NAMALWA (cell line): Measurements from ENCODE around the gene CFAP90.

ENCODE experiments used
- DNase-seq: peaks from one replicate; pipeline ENCODE4 v3.0.0-alpha.2; 2015; ENCODE audit warnings: low spot score

CFAP90 gene

DNA sequence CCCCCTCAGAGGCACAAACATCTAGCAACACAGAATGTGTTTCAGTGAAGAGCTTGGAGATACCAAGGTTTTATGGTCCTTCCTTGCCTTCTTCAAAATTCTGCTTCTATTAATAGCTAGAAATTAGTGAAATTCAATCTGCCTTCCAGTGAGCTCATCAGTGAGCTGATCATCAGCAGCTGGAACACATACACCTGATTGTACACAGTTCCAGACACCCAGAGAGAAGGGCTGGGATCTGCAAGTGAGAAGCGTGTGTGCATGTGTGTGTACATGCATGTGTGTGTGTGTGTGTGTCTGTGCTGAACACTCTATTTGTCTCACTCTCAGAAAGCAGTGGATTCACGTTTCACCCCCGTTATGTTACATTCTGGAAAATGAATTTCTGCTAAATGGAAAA is 28.5 kb downstream of the CFAP90 start:
- DNase-seq = no peak

DNA sequence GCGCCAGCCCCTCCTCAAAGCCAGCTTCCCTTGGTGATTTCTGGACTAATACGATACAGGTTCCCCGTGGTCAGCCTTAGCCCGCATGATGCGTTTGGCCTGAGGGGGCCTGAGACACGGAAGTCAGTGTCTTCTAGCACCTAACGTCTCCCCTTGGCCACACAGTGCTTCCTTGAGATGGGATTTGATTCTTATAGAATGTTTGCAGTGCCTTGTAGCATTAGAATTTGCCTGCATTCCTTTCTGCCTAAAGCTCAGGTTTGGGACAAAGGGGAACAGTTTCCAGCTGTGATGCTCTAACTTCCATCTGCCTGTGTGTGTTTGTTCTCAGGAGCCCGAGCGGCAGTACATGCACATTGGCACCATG is 34.4 kb downstream of the CFAP90 start:
- DNase-seq = no peak

DNA sequence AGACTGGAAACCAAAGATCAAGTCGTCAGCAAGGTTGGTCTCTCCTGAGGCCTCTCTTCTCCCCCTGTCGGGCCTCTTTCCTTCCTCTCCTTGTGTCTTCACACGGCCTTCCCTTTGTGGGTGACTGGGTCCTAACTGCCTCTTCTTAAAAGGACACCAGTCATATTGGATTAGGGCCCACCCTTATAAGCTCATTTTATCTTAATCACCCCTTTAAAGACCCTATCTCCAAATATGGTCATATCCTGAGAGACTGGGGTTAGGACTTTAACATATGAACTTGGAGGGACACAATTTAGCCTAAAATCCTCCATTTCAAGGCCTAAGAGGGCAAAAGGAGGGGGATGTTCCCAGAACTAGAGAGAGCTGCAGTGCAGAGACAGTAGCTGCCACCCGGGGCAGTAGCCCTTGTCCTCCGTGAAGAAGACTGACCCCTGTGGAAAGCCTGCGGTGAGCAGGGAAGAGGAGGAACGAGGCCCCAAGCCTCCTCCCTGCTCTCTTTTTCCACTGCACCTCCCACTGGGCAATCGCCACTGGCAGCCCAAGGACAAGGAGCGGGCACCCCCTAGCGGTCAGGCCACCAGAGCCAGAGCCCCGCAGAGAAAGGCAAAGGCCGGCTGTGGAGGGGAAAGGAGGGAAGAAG is 34.9 kb downstream of the CFAP90 start:
- DNase-seq = peak; percentile 75

DNA sequence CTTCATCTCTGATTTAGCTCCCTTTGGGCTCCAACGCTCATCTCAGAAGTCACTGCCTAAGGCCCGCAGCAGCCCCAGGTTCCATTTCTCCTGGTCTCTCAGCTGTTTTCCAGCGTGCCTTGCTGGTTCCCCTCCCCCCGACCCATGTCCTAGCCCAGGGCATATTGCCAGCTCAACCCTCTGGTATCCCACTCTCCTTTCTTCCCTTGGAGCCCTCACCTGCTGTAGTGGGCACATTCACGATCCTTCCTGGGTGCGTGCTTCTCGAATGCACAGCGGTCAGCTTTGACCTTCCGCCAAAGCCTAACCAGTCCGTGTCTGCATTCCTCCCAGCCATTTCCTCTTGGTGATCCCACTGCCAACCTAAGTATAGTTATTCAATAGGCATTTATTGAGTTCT is 36.1 kb downstream of the CFAP90 start:
- no peak for DNase-seq

DNA sequence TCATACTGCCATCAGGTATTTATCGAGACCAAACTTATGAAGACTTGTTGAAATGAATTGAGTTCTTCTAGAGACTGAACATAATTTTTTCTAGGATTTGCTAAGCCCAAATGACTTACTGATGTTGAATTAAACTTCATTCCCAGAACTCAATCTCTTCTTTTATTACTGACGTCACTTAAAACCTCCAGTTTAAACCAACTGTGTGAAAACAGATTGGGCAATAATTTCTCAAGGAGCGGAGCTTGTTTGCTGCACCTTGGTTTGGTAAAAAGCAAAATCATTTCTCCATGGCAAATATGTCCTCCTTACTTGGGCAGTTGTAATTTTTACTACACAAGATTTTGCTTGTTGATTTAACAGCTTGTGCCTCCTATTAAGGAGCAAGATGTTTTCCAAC is 37.4 kb downstream of the CFAP90 start:
- no peak for DNase-seq

DNA sequence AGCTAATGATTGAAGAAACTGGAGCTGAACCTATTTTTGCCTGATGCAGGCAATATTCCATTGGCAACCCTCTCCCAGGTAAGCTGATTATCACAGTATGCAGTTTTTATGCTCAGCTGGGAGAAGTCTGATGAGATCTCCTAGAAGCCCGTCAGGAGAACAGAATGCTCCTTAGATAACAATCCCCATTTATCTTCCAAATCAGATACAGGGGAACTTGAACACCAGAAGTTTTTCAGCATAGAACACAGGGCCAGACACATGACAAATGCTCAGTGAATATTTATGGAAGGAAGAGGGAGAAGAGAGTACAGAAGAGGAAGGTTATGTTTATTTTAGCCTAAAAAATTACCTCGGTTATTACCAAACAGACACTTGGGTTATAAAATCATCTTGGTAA is 37.9 kb downstream of the CFAP90 start:
- DNase-seq = no peak

DNA sequence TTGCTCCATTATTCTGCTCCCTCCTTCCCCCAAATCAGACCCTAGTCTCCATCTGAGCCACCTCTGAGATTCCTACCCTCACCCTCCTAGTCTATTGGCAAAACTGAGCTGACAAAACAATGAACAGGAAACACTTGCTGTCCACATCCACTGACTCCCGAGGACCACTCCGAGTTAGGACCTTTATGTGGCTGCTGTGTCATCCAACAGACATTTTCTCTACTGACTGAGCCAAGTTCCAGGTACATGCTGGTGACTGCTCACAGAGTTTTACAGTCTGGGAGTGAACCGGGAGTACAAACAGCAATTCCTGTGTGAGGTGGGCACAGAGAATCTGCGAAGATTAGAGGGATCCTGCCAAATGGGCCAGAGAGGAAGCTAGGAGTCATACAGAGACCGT is 39.2 kb downstream of the CFAP90 start:
- no peak for DNase-seq

DNA sequence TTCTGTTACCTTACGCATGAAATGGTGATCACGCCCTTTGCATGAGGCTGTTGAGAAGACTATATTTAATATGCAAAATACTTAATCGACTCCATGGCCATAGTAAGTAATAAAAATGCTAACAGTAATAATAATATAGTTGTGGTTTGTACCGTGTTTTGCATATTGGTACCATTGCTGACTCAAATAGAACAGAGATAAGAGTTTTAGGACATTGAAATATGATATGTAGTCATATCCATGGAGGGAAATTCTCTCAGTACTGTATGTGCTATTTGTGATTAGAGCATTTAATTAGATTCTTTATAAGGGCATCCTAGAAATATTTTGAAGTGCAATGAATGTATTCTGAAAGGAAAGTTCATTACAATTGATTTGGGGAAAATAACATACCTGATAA is 41.9 kb downstream of the CFAP90 start:
- DNase-seq = no peak

DNA sequence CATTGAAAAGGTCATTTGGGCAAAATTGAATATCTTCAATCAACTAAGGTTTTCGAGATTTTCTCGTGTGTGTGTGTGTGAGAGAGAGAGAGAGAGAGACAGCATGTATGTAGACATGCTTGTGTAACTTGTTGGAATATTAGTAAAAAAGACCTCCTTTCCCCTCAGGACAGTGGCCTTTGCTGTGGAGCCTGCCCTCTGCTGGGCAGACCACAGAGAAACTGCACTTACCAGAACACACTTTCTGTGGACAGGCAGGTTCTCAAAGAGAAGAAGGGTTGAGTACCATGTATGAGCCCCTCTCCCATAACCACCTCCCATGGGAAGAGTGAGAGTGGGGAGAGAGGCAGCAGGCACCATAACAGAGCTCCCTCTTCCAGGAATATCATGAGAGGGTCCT is 45.6 kb downstream of the CFAP90 start:
- peak; percentile 48 for DNase-seq

DNA sequence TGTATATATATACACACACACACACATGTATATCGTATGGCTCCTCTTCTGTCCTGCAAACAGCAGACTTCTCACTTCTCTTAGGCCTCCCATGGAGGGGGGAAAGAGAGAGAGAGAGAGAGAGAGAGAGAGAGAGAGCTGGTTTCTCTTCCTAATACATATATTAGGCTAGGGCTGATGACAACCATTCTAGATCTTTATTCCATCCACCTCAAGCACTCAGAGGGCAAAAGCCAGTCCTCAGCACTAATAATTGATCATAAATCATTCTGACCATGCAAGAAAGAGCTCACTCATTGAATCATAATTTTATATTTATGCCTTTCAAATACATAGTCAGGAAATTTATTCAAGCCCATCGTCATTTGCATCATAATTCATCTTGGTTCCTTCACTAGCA is 47.0 kb downstream of the CFAP90 start:
- no peak for DNase-seq

DNA sequence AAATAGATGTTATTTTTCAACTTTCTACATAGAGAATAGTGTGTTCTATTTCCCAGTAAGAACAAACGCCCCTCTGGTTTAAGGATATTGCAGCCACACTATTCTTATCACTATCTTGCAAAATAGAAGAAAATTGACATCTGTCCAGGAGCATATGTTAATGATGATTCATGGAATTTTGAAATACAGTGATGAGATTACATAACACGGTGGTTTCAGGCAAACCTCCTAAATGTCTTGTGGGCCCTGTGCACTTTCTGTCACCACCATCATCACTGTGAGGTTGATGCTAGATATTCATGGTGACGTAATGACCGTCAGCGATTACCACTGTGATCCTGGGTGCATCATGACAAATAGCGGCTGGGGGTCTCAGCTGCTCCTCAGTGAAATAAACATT is 48.1 kb downstream of the CFAP90 start:
- no peak for DNase-seq

DNA sequence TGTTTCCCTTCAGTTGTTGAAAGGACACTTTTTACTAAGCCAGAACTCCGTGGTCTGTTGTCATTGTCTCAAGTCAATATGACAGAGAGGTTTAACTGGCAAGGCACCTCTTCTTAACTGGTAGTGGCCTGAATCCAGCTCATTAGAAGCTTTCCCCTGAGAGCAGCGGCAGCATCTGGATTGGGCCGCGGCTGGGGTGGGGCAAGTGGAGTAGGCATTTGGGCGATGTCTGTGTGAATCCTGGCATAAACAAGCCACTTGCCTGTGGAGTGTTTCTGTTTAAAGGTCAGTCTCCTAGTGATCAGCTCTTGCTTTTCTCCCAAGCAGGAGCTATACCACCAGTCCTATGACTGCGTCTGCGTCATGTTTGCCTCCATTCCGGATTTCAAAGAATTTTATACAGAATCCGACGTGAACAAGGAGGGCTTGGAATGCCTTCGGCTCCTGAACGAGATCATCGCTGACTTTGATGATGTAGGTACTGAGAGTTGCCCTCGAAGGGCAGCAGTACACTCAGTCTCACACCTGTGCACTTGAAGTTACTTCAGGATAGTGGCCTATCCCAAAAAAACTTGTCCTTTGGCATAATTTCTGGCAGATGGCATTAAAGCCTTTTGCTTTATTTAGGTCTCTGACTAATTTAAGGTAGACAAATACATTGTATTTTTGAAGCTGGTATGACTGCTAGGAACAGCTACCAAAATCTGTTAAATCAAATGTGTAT is 48.9 kb downstream of the CFAP90 start:
- DNase-seq = no peak

DNA sequence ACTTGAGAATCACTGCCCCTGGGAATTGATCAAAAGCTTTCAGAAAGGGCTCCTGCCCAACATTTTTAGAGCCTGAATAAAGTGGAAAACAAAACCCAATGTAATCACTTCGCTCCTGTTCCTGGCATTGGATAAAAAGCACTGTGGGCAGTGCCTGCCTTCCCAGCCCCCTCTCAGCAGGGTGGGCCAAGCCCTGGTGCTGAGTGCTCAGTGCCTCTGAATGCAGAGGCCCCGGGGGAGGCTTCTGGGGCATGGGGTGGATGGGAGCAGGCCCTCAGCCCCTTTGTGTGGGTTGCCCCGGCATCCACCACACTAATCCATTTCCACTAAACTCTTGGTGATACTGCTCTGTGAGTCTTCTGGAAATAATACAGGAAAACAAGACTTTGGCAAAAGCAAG is 55.6 kb downstream of the CFAP90 start:
- DNase-seq = no peak

DNA sequence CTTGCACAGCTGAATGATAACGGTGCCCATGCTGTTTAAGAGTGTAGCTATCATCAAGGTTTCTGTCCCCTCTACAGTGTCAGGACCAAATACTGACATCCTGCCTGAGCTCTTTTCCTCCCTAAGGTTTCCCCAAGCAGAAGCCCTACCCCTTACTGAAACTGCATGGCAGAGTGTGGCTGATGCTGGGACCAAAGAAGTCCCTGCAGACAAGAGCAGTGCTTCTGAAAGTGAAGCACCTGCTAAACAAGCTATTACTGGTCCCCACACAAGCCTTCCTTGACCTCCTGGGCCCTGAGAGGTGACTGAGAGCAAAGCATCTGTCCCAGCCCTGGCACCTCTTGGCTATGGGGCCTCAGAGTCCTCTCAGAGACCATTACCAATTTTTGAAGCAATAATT is 56.1 kb downstream of the CFAP90 start:
- no peak for DNase-seq

DNA sequence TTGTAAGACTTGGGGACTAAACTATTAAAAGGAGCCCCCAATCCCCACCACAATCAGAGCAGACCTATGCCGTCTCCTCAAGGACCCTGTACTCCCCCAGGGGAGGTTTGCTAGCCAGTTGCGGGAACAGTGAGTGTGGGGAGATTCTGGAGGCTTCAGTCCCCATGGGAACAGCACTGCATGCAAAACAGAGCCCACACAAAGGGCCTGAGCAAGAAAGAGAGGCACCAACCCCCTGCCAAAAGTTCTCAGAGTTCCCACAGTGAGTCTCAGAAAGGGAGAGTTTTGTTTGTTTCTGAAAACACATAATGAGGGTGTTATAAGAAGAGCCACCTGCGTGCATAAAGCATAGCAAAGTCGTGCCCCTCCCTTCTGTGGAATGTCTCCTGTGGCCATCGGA is 56.6 kb downstream of the CFAP90 start:
- DNase-seq = no peak

DNA sequence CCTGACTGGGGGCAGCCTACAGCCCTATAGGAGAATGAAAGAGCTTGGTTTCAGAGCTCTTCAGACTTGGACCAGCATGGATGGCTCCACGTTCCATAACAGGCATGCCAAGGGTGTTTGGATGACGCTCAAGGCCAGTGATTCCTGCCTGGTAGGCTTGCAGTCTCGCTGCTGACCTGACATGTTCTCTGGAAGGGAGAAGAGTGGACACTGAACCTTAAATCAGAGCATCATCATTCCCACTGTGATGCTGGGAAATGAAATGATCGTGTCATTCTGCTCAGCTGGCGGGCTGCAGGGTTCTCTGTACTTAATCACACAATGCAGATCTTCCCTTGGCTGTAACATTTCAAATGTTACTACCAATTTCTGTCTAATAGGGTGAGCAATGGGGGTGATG is 57.0 kb downstream of the CFAP90 start:
- no peak for DNase-seq

DNA sequence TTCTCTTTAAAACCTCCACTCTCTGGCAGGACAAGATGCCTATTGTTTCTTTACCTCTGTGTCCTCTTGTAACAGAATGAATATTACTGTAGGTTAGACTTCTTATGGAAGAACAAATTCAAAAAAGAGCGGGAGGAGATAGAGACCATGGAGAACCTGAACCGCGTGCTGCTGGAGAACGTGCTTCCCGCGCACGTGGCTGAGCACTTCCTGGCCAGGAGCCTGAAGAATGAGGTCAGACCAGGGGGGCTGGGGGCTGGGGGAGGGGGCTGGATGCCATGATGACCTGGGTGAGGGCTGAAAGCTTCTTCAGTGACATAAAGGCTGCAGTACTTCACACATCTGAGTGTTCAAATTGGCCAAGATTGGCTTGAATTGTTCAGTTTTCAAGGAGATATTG is 61.4 kb downstream of the CFAP90 start:
- no peak for DNase-seq

DNA sequence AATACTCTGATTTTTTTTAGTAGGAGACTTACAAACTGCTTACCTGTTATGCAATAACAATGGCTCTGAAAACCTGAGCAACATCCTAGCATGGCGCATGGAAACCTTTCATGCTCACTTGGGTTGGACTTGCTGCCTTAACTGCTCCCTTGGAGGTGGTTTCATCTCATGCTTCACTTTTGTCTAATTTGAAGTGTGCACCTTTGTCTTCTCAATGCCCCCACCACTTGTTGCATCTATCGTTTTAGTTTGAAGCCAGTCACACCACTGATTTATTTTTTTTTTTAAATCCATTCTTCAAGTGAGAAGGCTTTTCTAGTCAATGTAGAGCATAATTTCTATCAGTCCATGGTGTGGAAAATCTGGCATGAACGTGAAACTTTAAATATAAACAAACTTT is 63.2 kb downstream of the CFAP90 start:
- no peak for DNase-seq

DNA sequence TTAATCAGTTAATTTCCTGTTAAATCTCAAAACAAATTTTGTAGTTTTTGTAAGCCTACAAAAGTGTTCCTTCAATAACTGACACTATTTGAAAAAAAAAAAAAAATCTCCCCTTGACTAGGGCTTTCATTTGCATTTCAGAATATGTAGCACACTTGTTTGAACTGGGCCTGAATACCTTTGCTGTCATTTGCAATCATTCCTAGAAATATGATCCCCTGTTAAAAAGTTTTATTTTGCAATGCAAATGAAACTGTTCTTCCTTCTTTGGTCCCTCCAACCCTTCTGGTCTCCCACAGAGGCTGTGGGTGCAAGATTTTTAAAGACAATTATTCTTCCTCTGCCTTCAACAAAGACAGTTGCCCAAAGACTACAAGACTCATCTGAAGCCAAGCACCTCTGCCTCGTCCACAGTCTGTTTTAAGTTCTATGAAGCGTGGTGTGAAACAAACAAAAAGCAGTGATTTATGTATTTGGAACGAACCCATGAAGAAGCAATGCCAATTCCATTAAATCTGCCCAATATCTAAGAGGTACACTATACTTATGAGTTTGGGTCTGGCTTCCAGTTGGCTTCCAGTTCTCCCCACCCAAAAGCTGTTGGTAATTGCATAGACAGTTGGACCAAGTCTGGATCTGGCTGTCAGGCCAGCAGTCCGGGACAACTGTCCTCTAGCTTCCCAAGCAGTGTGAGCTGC is 66.1 kb downstream of the CFAP90 start:
- DNase-seq = no peak

DNA sequence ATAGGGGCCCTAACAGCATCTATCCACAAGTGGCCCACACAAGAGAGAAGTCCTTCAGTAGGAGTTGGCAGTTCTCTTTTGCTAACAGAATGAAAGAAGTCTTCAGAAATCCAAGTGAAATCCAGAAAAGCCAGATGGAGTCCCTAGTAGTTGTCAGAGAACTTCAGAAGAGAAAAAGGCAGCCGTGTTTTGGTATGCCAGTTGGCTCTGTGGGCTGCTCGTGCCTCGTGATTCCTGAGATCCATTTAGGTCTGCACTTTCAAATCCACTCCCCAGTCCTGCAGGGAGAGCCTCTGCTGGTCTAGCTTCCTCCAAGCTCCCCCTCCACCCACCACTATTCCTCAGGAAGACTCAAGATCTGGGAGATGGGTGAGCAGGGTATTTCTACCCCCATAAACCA is 69.0 kb downstream of the CFAP90 start:
- DNase-seq = no peak
